Mesendoderm (in vitro differentiated cells): ENCODE results near the gene RAPGEF5.
"Not testable (repeated sequence)": the region's sequence is repeated elsewhere in the genome, so short reads cannot be mapped to it uniquely, and the experiment has no call there.

Experiments
- DNase-seq: peaks from one replicate; pipeline ENCODE4 v3.0.0; 2013
- H2AK5ac ChIP-seq: 2 replicates; pipeline ENCODE4 v1.6.1; 2013; ENCODE audit warnings: low read length, inconsistent platforms
- H2BK120ac ChIP-seq: 2 replicates; pipeline ENCODE4 v1.6.1; 2013; ENCODE audit warnings: low read depth, mild to moderate bottlenecking, low read length, moderate library complexity, mixed read lengths
- H2BK15ac ChIP-seq: replicated peaks from 2 replicates; pipeline ENCODE4 v1.6.1; 2013; ENCODE audit warnings: low read depth, mild to moderate bottlenecking, moderate library complexity
- H2BK5ac ChIP-seq: 2 replicates; pipeline ENCODE4 v1.6.1; 2013; ENCODE audit warnings: low read length, inconsistent platforms
- H3K18ac ChIP-seq: 2 replicates; pipeline ENCODE4 v1.6.1; 2013; ENCODE audit warnings: mild to moderate bottlenecking, low read length, mixed read lengths
- H3K23ac ChIP-seq: one replicate; pipeline ENCODE4 v1.6.1; 2013; ENCODE audit warnings: low read length
- H3K27ac ChIP-seq: 2 replicates; pipeline ENCODE4 v1.5.1; 2013; ENCODE audit warnings: low read depth, mild to moderate bottlenecking, inconsistent platforms, low read length, moderate library complexity
- H3K27me3 ChIP-seq: 2 replicates; pipeline ENCODE4 v1.6.1; 2013; ENCODE audit warnings: low read length, control low read depth, mild to moderate bottlenecking, inconsistent platforms; ENCODE audit not compliant: insufficient read depth, poor library complexity
- H3K36me3 ChIP-seq: 2 replicates; pipeline ENCODE4 v1.6.1; 2013; ENCODE audit warnings: low read length, inconsistent platforms; ENCODE audit not compliant: control insufficient read depth, insufficient read depth
- H3K4ac ChIP-seq: one replicate; pipeline ENCODE4 v1.6.1; 2013; ENCODE audit warnings: low read depth, mild to moderate bottlenecking, low read length, moderate library complexity
- H3K4me1 ChIP-seq: 2 replicates; pipeline ENCODE4 v1.6.1; 2013; ENCODE audit warnings: low read depth, low read length, inconsistent platforms; ENCODE audit not compliant: control insufficient read depth
- H3K4me2 ChIP-seq: 2 replicates; pipeline ENCODE4 v1.6.1; 2013; ENCODE audit warnings: low read length
- H3K4me3 ChIP-seq: 2 replicates; pipeline ENCODE4 v1.5.1; 2013; ENCODE audit warnings: mild to moderate bottlenecking, low read length
- H3K56ac ChIP-seq: one replicate; pipeline ENCODE4 v1.6.1; 2013; ENCODE audit warnings: low read length
- H3K79me1 ChIP-seq: 2 replicates; pipeline ENCODE4 v1.6.1; 2013; ENCODE audit warnings: low read length, inconsistent platforms
- H3K79me2 ChIP-seq: 2 replicates; pipeline ENCODE4 v1.6.1; 2013; ENCODE audit warnings: mild to moderate bottlenecking, low read length; ENCODE audit not compliant: control insufficient read depth, insufficient read depth
- H3K9ac ChIP-seq: 2 replicates; pipeline ENCODE4 v1.6.1; 2013; ENCODE audit warnings: low read length, inconsistent platforms
- H4K5ac ChIP-seq: one replicate; pipeline ENCODE4 v1.6.1; 2013; ENCODE audit warnings: low read length
- H4K8ac ChIP-seq: one replicate; pipeline ENCODE4 v1.6.1; 2013; ENCODE audit warnings: low read depth, mild to moderate bottlenecking, control low read depth, low read length, moderate library complexity
- WGBS: extraction: QIAGEN DNeasy Blood & Tissue Kit; methylation state at CpG from one replicate; pipeline ENCODE4 v1.1.7; 2013; ENCODE audit warnings: low lambda C conversion rate, missing lambda C conversion rate; ENCODE audit not compliant: insufficient coverage; ENCODE audit errors: extremely low coverage; 5-methylcytosine and 5-hydroxymethylcytosine counted together

Gene RAPGEF5

GRCh38 chr7:22093936-22094335 lies 263.0 kb downstream of the RAPGEF5 start:
- no peak overlapping the region for H2AK5ac ChIP-seq
- no peak overlapping the region for H3K4ac ChIP-seq
- H3K27me3 ChIP-seq: no peaks in the 10 kb centered on the region
- H3K56ac ChIP-seq: no peak overlapping the region
- WGBS: no CpG with 5 or more reads among the region's 6 CpGs
- H3K36me3 ChIP-seq: no peaks in the 10 kb centered on the region
- H3K79me1 ChIP-seq: no peaks in the 10 kb centered on the region
- H3K79me2 ChIP-seq: no peaks in the 10 kb centered on the region
- no peak overlapping the region for H4K8ac ChIP-seq
- no peak overlapping the region for H3K4me2 ChIP-seq
- DNase-seq: no peak
- no peak overlapping the region for H3K18ac ChIP-seq
- no peak overlapping the region for H2BK5ac ChIP-seq
- H2BK15ac ChIP-seq: no peak overlapping the region
- H3K4me3 ChIP-seq: no peak overlapping the region
- no peak overlapping the region for H3K27ac ChIP-seq
- no peak overlapping the region for H3K23ac ChIP-seq
- no peak overlapping the region for H2BK120ac ChIP-seq
- no peaks in the 10 kb centered on the region for H3K4me1 ChIP-seq
- no peak overlapping the region for H3K9ac ChIP-seq
- H4K5ac ChIP-seq: no peak overlapping the region

GRCh38 chr7:22093001-22093400 lies 264.0 kb downstream of the RAPGEF5 start:
- DNase-seq: no peak
- Histone ChIP-seq H2BK5ac (no peak overlapping the region), H2BK120ac (no peak overlapping the region), H3K79me2 (no peaks in the 10 kb centered on the region), H3K4ac (no peak overlapping the region), H3K27me3 (no peaks in the 10 kb centered on the region), H3K9ac (no peak overlapping the region), H3K4me2 (no peak overlapping the region), H4K5ac (no peak overlapping the region), H2AK5ac (no peak overlapping the region), H3K27ac (no peak overlapping the region), H2BK15ac (no peak overlapping the region), H3K4me1 (no peaks in the 10 kb centered on the region), H3K4me3 (no peak overlapping the region), H3K36me3 (no peaks in the 10 kb centered on the region), H3K18ac (no peak overlapping the region), H3K56ac (no peak overlapping the region), H3K79me1 (no peaks in the 10 kb centered on the region), H3K23ac (no peak overlapping the region), H4K8ac (no peak overlapping the region)
- WGBS: no CpG with 5 or more reads among the region's 2 CpGs

- not testable (repeated sequence) for H3K27ac ChIP-seq, H3K4ac ChIP-seq, H3K36me3 ChIP-seq, H3K79me2 ChIP-seq, H4K8ac ChIP-seq, H3K18ac ChIP-seq, DNase-seq, H3K4me2 ChIP-seq, H3K4me3 ChIP-seq, H2BK120ac ChIP-seq, H2BK15ac ChIP-seq, H3K4me1 ChIP-seq, H3K79me1 ChIP-seq, H3K23ac ChIP-seq, H3K56ac ChIP-seq, H3K27me3 ChIP-seq, H4K5ac ChIP-seq, H2AK5ac ChIP-seq, H2BK5ac ChIP-seq, H3K9ac ChIP-seq
- WGBS: no CpG with 5 or more reads among the region's 11 CpGs
These were observed 265.9 kb downstream of the RAPGEF5 start for GRCh38 chr7:22090958-22091525.

- Histone ChIP-seq H2BK5ac (no peak overlapping the region), H3K27me3 (no peaks in the 10 kb centered on the region), H2BK120ac (no peak overlapping the region), H3K23ac (no peak overlapping the region), H3K79me2 (no peaks in the 10 kb centered on the region), H3K27ac (no peak overlapping the region), H4K5ac (no peak overlapping the region), H3K18ac (no peak overlapping the region), H2AK5ac (no peak overlapping the region), H3K79me1 (no peaks in the 10 kb centered on the region), H3K4me1 (no peaks in the 10 kb centered on the region), H4K8ac (no peak overlapping the region), H3K4me2 (no peak overlapping the region), H3K4me3 (no peak overlapping the region), H3K36me3 (no peaks in the 10 kb centered on the region), H3K56ac (no peak overlapping the region), H2BK15ac (no peak overlapping the region), H3K4ac (no peak overlapping the region), H3K9ac (no peak overlapping the region)
- DNase-seq: no peak
- WGBS: no CpG with 5 or more reads among the region's 24 CpGs
These were observed 266.4 kb downstream of the RAPGEF5 start for GRCh38 chr7:22090512-22090911.

- H3K79me2 ChIP-seq: no peaks in the 10 kb centered on the region
- WGBS: no CpG with 5 or more reads among the region's 22 CpGs
- H2BK5ac ChIP-seq: no peak overlapping the region
- H3K4me2 ChIP-seq: no peak overlapping the region
- no peaks in the 10 kb centered on the region for H3K4me1 ChIP-seq
- DNase-seq: no peak
- no peak overlapping the region for H4K5ac ChIP-seq
- H2AK5ac ChIP-seq: no peak overlapping the region
- H2BK15ac ChIP-seq: no peak overlapping the region
- no peak overlapping the region for H3K27ac ChIP-seq
- H3K9ac ChIP-seq: no peak overlapping the region
- H3K18ac ChIP-seq: no peak overlapping the region
- H3K4ac ChIP-seq: no peak overlapping the region
- no peaks in the 10 kb centered on the region for H3K36me3 ChIP-seq
- no peak overlapping the region for H3K56ac ChIP-seq
- H3K79me1 ChIP-seq: no peaks in the 10 kb centered on the region
- no peak overlapping the region for H4K8ac ChIP-seq
- no peak overlapping the region for H3K23ac ChIP-seq
- no peaks in the 10 kb centered on the region for H3K27me3 ChIP-seq
- H3K4me3 ChIP-seq: no peak overlapping the region
- H2BK120ac ChIP-seq: no peak overlapping the region
These were observed 266.8 kb downstream of the RAPGEF5 start for GRCh38 chr7:22090107-22090506.

- H3K56ac ChIP-seq: no peak overlapping the region
- H3K4me2 ChIP-seq: no peak overlapping the region
- no peak overlapping the region for H3K4ac ChIP-seq
- H3K18ac ChIP-seq: no peak overlapping the region
- H3K36me3 ChIP-seq: no peaks in the 10 kb centered on the region
- no peak for DNase-seq
- H2BK5ac ChIP-seq: no peak overlapping the region
- H3K4me3 ChIP-seq: no peak overlapping the region
- no peak overlapping the region for H3K23ac ChIP-seq
- no peak overlapping the region for H4K8ac ChIP-seq
- H3K4me1 ChIP-seq: no peaks in the 10 kb centered on the region
- H3K79me1 ChIP-seq: no peaks in the 10 kb centered on the region
- no peak overlapping the region for H3K9ac ChIP-seq
- no peak overlapping the region for H2BK15ac ChIP-seq
- H3K27me3 ChIP-seq: no peaks in the 10 kb centered on the region
- no peak overlapping the region for H4K5ac ChIP-seq
- H2BK120ac ChIP-seq: no peak overlapping the region
- no peaks in the 10 kb centered on the region for H3K79me2 ChIP-seq
- no peak overlapping the region for H2AK5ac ChIP-seq
- H3K27ac ChIP-seq: no peak overlapping the region
These were observed 268.1 kb downstream of the RAPGEF5 start for GRCh38 chr7:22088827-22089226.
